ENCODE data around the gene TOMM70.

TOMM70 gene

GRCh38 chr3:100411091-100411982, 10.4 kb upstream of the TOMM70 start:
- no peak for DNase-seq (ENCODE audit: low read depth in 2 of 2)

GRCh38 chr3:100407977-100408532, 7.2 kb upstream of the TOMM70 start:
- no peak for DNase-seq (ENCODE audit: low read depth in 2 of 2)

GRCh38 chr3:100407164-100407563, 6.3 kb upstream of the TOMM70 start:
- DNase-seq (ENCODE audit: low read depth in 2 of 2), result no peak

GRCh38 chr3:100404250-100404548, 3.3 kb upstream of the TOMM70 start:
- no peak for DNase-seq (ENCODE audit: low read depth in 2 of 2)

GRCh38 chr3:100403362-100404249, 2.7 kb upstream of the TOMM70 start:
- DNase-seq (ENCODE audit: low read depth in 2 of 2), result no peak

GRCh38 chr3:100402891-100403290, 2.0 kb upstream of the TOMM70 start:
- DNase-seq (ENCODE audit: low read depth in 2 of 2), result no peak

- no peak for DNase-seq (ENCODE audit: low read depth in 2 of 2)
Observed at GRCh38 chr3:100402256-100402655, 1.4 kb upstream of the TOMM70 start.

- DNase-seq (ENCODE audit: low read depth in 2 of 2), result peak; percentile 6 to 20
Observed at GRCh38 chr3:100401674-100402041, 769 bp upstream of the TOMM70 start.

GRCh38 chr3:100400419-100400779, 490 bp downstream of the TOMM70 start:
- peak in 1 of 2 donors; percentile 6 for DNase-seq (ENCODE audit: low read depth in 2 of 2)

GRCh38 chr3:100399341-100400071, 1.4 kb downstream of the TOMM70 start:
- no peak for DNase-seq (ENCODE audit: low read depth in 2 of 2)

- no peak for DNase-seq (ENCODE audit: low read depth in 2 of 2)
Observed at GRCh38 chr3:100396967-100397366, 3.9 kb downstream of the TOMM70 start.

- no peak for DNase-seq (ENCODE audit: low read depth in 2 of 2)
Observed at GRCh38 chr3:100395679-100396431, 5.0 kb downstream of the TOMM70 start.

GRCh38 chr3:100389025-100389424, 11.9 kb downstream of the TOMM70 start:
- no peak for DNase-seq (ENCODE audit: low read depth in 2 of 2)

GRCh38 chr3:100386437-100387074, 14.3 kb downstream of the TOMM70 start:
- DNase-seq (ENCODE audit: low read depth in 2 of 2), result no peak

GRCh38 chr3:100384733-100385525, 16.0 kb downstream of the TOMM70 start:
- no peak for DNase-seq (ENCODE audit: low read depth in 2 of 2)

- DNase-seq (ENCODE audit: low read depth in 2 of 2), result no peak
Observed at GRCh38 chr3:100376301-100376700, 24.6 kb downstream of the TOMM70 start.

GRCh38 chr3:100374521-100374920, 26.4 kb downstream of the TOMM70 start:
- no peak for DNase-seq (ENCODE audit: low read depth in 2 of 2)

- no peak for DNase-seq (ENCODE audit: low read depth in 2 of 2)
Observed at GRCh38 chr3:100370756-100371155, 30.1 kb downstream of the TOMM70 start.

GRCh38 chr3:100368441-100368840, 32.4 kb downstream of the TOMM70 start:
- no peak for DNase-seq (ENCODE audit: low read depth in 2 of 2)

GRCh38 chr3:100366424-100366823, 34.5 kb downstream of the TOMM70 start:
- DNase-seq (ENCODE audit: low read depth in 2 of 2), result no peak
